NCI-H128 (cell line): ENCODE data around the gene TTLL10.

ENCODE experiments used
- DNase-seq: peaks from one replicate; lab custom pipeline; 2025; ENCODE audit not compliant: unreplicated experiment; lab: John Stamatoyannopoulos, UW

TTLL10 gene

DNA sequence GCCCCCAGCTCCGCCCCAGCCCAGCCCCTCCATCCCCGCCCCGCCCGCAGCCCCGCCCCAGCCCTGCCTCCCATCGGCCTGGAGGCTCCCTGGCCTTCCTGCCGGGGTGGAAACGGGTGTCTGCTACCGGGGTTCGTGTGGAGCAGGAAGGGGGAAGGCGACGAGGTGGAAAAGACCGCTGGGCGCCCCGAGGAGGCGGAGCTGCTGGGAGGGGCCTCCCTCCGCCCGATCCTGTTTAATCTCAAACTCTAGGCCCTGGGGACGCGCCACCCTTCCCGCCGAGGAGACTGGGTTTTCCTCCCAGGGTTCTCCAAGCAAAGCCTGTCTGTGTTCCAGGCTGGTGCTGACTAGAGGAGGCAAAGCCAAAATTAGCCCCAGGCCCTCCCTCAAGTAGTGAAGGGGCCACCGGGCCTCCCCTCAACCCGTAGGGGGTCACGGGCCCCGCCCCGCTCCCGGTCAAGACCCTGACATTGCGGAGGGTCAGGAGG is 16.2 kb upstream of the TTLL10 start:
- peak; percentile 55 for DNase-seq

DNA sequence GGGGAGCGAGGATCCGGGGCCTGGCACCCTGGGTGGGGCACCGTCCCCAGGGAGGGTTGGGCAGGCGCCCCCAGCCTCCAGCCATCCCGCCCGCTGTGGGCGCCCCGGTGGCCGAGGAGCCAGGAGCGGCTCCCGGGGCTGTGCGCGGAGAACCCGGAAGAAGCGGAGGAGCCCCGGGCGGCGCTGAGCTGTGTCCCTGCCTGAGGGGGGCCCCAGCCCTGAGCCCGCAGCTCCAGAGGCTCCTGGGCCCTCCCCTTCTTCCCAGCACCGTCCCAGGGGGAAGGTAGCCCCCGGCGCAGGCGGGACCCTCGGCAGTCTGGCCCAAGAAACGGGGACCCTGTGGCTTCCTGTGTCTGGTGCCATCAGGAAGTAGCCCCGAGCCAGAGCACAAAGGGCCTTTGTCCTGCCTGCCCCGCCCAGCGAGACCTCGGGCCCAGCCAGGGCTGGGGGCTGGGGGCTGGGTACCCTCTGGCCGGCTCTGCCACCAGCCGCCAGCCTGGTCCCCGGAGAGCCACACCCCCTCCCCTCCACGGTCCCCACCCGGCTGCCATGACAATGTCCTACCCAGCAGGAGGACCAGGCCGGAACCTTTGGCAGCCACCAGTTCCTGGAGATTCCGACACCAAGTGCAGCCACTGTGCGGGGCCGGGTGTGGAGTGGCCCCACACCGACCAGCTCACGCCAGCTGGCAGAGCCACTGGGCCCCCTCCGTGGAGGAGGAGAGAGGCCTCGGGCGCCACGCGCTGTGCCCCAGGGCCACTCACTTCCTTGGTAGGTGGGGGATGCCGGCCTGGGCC is 15.6 kb upstream of the TTLL10 start:
- no peak for DNase-seq

DNA sequence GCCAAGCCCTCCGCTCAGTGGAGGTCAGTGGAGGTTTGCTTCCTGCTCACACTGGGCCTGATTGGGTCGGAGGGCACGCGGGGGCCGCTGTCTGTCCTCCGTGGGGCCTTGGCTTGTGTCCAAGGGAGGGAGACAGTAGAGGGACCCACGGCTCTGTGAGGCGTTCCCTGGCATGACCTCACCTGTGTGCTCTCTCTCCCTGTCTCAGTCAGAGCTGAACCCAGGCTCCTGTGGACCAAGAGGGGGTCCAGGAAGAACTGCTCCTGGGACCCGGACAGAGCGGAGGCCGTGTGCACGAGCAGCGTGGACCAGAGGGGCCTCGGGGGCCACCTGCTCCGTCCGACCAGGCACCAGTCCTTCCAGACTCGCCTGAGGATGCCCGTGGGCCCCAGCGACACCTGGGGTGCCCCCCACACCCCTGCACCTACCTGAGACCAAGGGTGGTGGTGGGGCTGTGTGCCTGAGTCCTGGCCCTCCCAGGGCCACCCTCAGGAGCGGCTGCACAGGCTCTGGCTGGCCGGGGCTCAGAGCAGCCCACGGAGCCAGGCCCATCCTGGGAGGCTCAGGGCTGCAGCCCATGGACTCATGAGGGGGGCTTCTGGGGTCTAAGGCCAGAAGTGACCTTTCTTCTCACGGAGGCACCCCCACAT is 13.3 kb upstream of the TTLL10 start:
- DNase-seq = no peak

DNA sequence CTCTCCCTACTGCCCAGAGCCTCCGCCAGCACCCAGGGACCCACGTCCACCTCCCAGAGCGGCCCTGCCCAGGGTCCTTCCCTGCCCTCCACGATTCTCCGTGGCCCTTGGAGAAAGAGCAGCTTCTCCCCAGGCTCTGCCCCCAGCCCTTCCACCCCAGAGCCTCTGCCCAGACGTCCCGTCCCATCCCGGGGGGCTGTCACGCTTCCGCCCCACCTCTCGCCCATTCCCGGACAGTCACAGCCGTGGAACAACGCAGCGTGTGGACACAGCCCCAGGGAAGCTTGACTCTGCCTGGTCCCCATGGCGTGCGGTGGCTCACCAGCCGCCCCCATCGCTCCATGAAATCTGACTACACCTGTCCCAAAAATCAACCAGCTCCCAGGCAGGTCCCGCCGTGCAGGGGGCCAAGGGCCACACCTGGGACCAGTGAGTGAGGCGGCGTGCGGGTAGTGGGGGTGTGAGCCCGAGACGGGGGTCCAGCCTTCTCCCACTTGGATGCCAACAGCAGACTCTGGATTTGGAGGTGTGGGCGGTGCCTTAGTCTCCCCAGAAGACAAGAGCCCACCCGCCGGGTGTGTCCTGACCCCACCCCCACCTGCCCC is 12.5 kb upstream of the TTLL10 start:
- DNase-seq = no peak

DNA sequence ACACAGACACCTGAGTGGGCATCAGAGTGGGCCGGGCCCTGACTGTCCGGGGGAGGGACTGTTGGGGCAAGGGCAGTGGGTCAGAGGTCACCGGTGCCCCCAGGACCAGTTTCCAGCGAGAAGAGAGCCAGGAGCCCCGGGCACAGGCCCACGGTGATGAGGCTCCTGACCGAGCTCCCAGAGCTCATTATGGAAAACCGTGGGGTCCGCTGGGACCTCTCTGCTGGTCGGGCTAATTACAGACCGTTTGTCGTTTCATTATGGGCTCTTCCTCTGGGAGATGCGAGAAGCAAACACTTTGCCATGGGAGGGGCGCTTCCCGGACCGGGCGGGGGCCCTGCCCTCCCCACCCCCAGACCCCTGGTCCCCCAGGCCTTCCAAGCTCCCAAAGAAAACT is 12.0 kb upstream of the TTLL10 start:
- no peak for DNase-seq

DNA sequence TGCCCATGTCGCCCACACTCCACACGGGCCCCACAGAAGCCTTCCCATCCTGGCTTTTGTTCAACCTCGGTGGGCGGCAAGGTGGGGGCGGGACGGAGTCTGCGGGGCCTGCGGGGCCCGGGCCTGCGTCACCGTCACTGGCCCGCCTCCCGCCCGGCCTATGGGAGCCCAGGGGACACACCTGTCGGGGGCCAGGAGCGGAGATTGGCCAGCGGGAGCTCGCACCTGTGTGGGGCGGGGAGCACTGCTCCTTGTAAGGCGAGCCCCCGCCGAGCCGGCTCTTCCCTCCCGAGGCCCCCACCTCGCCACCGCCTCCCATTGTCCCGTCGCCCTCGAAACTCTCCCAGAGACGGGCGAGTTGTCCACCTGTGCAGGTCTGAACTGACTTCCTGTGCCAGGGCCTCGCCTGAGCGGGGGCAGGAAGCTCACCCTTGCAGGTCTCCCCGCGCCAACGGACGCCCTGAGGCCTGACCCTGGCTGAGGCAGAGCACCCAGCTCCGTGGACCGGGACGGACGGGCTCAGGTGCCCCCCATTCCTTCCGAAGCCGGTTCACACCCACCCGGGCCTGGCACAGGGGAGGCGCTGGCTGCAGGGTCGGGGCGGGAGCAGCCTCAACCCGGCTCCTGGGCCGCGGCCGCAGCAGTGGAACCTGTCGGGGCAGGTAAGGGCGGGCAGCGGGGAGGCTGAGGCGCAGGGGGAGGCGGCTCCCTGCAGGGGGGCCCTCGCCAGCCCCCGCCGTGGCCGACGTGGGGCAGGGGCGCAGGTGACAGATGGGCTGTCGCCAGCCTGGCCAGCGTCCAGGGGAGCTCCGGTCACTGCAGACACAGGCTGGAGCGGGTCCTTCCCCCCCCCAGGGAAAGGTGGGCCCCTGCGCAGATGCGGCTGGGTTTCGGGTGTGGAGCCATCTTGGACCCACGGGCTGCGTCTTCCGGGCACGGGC is 10.8 kb upstream of the TTLL10 start:
- DNase-seq = peak; percentile 93

DNA sequence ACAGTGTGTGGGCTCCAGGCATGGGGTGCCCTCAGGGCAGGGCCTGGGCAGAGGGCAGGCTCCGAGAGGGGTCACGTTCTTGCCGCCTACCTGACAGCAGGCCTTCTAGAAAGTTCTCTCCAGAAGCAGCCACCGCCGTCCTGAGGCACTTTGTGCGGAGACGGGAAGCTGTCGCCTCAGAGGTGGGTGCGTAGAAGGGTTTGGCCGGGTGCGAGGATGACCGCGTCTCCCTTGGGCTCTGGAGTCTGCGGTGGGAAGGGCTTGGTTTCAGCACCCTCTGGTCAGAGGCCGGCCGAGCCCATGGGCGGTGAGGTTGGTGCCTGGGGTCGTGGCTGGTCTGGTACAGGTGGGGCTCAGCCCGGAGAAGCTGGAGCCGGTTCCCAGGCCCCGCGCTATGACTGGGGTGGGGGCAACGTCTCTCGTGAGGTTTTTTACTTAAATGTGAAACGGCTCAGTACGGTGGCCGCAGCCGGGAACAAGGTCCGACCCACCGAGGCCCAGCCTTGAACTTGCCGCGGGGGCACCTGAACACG is 10.1 kb upstream of the TTLL10 start:
- DNase-seq = no peak

DNA sequence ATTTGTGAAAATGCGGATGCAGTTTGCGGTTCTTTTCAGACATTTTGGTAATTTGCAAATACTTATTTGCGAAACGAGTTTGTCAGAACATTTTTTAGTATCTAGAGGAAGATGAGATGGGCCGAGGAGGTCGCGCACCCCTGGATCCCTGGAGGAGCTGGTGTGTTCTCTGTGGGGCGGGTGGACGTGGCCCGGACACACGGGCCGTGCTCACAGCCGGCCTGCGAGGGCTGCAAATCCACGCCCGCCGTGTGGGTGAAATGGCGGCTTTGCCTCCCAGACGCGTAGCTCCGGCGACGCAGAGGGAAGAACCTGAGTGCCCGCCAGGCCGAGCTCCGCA is 9.3 kb upstream of the TTLL10 start:
- no peak for DNase-seq

DNA sequence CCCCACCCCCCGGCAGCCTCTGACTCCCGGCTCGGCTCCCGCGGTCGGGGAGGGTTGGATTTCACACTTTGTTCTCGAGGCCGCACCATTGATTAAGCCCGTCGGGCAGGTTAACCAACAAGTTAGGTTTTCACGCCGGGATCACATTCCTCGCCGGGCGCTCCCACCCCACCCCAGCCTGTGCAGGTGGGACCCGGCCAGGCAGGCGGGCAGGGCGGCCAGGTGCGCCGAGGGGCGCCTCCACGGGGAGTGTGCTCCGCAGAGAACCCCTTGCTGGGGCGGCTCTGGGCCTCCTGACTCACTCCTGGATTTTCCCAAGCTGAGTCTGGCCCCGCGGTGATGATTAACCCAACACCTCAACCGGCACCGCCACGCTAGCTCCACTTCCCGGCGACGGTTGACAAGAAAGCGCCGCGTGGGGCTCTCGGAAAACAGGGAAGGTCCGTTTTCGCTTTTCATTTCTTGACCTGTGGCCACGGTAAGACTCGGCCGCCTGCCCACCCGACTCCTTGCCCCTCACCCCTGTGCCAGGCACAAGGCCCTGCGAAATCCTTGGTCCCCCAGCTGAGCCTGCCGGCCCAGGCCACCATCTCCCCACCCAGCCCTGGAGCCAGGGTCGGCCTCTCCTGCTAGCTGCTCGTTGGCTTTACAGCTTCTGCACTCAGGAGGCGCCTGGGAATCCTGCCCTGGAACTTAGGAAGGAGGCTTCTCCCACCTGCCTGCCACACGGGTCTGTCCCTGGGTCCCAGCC is 8.8 kb upstream of the TTLL10 start:
- DNase-seq = peak; percentile 62

DNA sequence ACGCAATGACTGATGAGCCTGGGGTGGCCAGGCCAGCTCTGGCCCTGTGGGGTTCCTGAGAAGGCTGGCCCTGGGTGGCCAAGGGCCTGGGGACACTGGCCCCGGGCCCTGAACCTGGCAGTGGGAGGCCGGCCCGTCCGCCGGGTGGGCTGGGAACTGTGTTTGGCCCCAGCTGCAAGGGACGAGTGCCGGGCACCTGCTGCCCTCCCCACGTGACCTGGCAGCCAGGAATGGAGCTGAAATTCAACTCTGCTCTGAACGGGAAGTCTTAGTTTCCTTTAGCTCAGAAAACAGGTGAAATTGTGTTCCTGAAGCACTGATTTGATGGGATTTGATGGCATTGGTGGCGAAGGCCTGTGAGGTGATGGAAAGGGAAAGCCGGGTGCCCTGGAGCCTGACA is 8.2 kb upstream of the TTLL10 start:
- no peak for DNase-seq

DNA sequence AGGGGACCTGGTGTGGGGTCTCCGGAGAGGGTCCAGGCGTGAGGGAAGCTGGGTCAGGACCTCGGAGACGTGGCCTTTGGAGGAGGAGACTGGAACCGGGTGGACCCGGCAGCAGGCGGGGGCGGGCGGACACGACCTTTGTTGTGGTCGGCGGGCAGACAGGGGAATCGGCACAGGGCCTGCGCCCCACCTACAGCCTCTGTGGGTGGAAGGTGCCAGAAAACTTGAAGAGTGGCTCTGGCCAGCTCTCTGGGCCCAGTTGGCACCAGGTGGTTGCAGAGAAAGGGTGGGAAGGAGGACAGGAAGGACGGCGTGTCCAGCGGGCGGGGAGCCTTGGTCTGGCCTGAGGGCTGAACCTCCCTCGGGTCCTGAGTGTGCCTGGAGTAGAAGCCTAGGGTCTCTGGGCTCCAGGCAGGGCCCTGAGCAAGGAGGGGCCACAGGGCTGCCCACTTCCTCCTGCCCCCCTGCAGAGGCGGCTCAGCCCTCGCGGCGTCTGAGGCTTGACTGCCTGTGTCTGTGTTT is 7.7 kb upstream of the TTLL10 start:
- DNase-seq = no peak

DNA sequence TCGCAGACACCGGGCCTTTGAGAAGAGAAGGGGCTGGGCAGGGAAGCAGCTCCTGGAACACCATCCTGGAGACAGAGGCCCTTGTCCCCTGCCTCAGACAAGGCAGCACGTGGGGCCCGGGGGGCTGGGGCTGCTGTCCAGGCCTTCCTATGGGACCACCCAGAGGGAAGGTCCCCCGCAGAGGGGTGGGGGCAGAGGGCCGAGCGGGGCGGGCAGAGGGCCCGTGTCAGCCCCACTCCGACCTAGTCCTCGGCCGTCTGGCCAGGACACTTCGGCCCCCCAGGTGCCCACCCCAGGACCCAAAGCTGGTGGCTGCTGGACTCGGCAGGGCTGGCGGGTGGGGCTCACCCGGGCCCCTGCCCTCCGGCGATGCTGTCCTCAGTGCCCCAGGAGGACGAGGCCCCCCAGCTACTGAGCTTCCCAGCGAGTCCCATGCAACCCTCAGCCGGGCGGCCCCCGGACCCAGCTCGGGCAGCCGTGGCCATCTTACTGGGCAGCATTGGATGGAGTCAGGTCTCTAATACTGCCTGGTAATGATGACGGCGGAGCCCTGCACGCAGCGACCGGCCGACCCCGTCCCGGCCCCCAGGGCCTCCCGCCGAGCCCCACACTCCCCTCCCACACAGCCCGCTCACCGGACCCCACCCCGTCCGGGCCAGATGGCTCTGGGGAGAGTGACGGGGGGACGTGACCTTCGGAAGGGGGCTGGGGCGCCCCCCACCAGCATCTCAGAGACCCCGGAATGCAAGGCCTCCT is 6.9 kb upstream of the TTLL10 start:
- no peak for DNase-seq

DNA sequence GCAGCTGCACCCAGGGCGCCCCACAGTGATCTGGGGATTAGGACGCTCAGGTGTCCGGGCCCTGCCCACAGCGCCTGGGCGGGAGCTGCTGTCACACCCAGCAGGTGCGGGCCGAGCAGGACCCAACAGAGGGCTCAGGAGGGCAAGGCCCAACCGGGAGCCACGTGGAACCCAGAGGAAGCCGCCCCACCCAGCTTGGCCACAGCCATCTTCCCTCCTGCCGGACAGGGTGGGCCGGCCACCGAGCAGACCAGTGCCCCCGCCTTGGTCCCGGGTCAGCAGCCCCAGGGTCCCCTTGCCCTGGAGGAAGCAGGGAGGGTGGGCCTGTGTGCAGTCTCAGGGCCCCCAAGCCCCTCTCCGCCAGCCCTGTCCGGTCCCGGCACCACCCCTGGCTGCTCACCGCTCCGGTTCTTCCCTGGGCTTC is 6.3 kb upstream of the TTLL10 start:
- DNase-seq = no peak

DNA sequence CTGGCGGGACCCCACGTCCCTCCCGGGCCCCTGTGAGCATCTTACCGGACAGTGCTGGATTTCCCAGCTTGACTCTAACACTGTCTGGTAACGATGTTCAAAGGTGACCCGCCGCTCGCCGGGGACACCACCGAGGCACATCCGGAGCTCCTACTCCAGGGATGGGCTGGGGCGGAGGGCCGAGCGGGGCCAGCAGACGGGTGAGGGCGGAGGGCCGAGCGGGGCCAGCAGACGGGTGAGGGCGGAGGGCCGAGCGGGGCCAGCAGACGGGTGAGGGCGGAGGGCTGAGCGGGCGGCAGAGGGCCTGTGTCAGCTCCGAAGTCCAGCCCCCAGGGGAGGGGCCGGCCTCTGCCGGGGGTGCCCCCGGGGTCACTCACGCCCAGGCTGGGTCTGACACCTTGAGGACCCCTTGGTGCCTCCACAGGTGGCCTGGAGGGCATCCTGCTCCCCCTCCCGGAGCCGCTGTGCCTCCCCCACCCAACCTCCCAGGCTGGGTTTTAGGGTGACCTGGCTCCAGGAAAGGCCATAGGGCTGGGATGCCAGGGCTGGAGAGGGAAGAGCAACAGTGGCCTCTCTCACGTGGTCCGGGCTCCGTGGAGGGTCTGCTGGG is 5.7 kb upstream of the TTLL10 start:
- no peak for DNase-seq

DNA sequence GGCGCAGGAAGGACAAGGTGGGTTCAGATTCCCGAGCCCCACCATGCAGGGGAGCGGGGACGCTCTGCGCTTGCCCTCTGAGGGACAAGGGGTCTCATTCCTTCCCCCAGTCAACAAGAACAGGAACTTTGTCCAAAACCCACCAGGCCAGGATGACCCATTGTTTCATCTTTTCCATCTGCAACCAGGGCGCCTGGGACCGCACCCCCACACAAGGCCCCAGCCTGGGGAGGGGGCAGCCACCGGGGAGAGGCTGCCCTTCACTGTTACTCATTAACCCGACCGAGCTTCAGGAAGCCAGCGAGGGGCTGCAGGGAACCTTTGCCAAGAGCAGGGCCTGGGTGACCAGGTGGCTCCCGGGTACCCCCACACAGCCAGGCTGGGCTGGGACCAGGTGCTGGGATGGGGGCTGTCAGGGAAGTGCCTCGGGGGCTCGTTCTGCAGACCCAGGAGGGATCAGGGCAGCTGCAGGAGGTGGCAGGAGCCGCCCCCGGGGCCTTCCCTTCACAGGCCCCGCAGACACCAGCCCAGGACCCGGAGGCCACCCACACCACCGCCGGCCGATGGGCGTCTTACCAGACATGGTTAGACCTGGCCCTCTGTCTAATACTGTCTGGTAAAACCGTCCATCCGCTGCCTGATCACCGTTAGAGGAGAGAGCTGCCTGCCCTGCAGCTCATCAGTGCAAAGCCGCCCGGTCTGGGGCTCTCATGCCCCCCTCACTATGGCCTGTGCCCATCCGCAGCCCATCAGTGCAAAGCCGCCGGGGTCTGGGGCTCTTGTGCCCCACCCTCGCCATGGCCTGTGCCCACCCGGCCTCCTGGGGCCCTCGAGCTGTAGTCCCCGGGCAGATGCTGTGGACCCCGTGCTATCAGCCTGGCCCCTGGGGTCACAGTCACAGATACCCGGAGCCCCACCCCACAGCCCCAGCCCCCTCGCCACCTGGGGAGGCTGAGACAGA is 4.9 kb upstream of the TTLL10 start:
- no peak for DNase-seq

DNA sequence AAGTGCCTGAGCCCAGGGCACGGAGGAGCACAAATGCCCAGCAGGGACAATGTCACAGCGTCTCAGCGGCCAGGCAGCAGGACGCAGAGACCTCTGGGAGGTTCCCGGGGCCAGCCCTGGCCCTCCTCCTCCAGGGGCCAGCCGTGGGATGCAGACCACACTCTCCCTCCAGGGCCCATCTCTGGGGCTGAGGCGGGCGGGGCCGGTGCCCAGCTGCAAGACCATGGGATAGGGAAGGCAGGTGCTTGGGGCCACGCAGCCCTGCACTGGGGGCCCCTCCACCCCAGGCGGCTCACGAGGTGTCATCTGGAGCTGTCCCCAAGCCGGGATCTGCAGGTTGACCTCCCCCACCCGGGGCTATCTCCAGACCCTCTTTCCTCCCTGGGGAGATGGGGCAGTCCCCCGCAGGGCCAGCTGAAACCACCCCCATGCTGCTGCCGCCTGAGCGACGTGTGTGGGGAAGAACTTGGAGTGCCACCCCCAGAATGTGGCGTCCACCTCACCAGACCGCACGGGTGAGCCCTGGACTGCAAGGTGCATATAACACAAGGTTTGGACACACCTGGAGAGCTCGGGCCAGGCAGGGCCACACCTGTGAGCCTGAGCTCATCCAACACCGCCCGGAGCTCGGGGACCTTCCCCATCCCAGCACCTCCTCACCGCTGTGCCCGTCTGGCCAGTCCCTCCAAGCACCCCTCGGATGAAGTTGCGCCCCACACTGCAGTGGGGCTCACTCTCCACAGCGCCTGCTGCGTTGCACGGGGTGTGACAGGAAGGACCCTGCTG is 4.1 kb upstream of the TTLL10 start:
- DNase-seq = no peak
